ENCODE measurements around the gene CTXN2. TPM values are rescaled to one million over a fixed set of nuclear protein-coding genes. Genes with fewer than 3 reads are reported as not detected.

Gene CTXN2
- total RNA-seq, 1 experiment from 2014 or later: 0.05 TPM

DNA sequence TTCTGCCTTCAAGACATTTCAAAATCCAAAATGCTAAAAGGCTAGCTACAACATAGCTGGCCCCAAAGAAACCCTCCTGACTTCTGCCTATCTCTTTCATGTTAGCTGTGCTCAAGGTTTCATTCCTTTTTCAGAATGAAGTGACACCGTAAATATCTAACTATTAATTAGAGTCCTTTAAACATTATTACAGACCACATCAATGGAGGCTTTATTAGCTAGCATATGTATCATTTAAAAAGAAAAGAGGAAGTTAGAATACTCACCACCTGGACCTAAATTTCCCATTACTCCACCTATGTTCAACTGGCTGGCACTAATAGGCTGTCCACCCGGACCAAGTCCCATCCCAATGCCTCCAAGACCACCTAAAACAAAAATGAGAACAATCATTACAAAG lies 37.9 kb upstream of the CTXN2 start:
- intact Hi-C loops (cut with micrococcal nuclease; ENCODE audit: unreplicated experiment) (no loop called here), in situ Hi-C loops (cut with HindIII; ENCODE audit: low pct_unique_long_range_greater_than_20kb, low sequenced_read_pairs) (no loop called here)
- Histone ChIP-seq H3K9me3 (ENCODE audit: control insufficient read depth, insufficient read depth, low read depth, low read length) (no peaks in the 10 kb centered on the region), H3K27me3 (ENCODE audit: control insufficient read depth, insufficient read depth, low read length) (no peaks in the 10 kb centered on the region), H3K4me1 (ENCODE audit: control insufficient read depth, insufficient read depth, low read length) (no peaks in the 10 kb centered on the region), H3K27ac (ENCODE audit: low read length) (no peak overlapping the region), H3K4me3 (ENCODE audit: low read depth in 2 of 2, low read length in 2 of 2) (no peak overlapping the region), H3K36me3 (ENCODE audit: control insufficient read depth, insufficient read depth, low read length) (peaks cover 24% of the 10 kb centered on the region)
- CTCF ChIA-PET: no interaction called here
- no TSS peak for BruUV-seq (replicated peaks)
- ATAC-seq (no peak), DNase-seq (ENCODE audit: low read depth, low spot score) (no peak)
- TF ChIP-seq CTCF (IDR thresholded peaks at IDR 0.05): no peak
- TF ChIP-seq, protein P1, sequence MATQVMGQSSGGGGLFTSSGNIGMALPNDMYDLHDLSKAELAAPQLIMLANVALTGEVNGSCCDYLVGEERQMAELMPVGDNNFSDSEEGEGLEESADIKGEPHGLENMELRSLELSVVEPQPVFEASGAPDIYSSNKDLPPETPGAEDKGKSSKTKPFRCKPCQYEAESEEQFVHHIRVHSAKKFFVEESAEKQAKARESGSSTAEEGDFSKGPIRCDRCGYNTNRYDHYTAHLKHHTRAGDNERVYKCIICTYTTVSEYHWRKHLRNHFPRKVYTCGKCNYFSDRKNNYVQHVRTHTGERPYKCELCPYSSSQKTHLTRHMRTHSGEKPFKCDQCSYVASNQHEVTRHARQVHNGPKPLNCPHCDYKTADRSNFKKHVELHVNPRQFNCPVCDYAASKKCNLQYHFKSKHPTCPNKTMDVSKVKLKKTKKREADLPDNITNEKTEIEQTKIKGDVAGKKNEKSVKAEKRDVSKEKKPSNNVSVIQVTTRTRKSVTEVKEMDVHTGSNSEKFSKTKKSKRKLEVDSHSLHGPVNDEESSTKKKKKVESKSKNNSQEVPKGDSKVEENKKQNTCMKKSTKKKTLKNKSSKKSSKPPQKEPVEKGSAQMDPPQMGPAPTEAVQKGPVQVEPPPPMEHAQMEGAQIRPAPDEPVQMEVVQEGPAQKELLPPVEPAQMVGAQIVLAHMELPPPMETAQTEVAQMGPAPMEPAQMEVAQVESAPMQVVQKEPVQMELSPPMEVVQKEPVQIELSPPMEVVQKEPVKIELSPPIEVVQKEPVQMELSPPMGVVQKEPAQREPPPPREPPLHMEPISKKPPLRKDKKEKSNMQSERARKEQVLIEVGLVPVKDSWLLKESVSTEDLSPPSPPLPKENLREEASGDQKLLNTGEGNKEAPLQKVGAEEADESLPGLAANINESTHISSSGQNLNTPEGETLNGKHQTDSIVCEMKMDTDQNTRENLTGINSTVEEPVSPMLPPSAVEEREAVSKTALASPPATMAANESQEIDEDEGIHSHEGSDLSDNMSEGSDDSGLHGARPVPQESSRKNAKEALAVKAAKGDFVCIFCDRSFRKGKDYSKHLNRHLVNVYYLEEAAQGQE (IDR thresholded peaks at IDR 0.05; ENCODE audit: insufficient read depth in 1 of 2, low read depth in 2 of 2, low read length in 1 of 2): no peak
- no peak for TF ChIP-seq POLR2AphosphoS5 (IDR thresholded peaks at IDR 0.05; ENCODE audit: low read depth, low read length)
- TF ChIP-seq TCF7L2 (IDR thresholded peaks at IDR 0.05; ENCODE audit: low read depth, low read length): no peak
- TF ChIP-seq SIN3A (IDR thresholded peaks at IDR 0.05; ENCODE audit: borderline replicate concordance, insufficient read depth, low read depth, low read length): no peak
- POLR2A ChIA-PET: no interaction called here

- H3K27me3 ChIP-seq (ENCODE audit: control insufficient read depth, insufficient read depth, low read length): no peaks in the 10 kb centered on the region
- ChIA-PET CTCF (no interaction called here), POLR2A (no interaction called here)
- no peak for ATAC-seq
- in situ Hi-C loops (cut with HindIII; ENCODE audit: low pct_unique_long_range_greater_than_20kb, low sequenced_read_pairs): no loop called here
- BruUV-seq (replicated peaks): no TSS peak
- DNase-seq (ENCODE audit: low read depth, low spot score): no peak
- TF ChIP-seq SIN3A (IDR thresholded peaks at IDR 0.05; ENCODE audit: borderline replicate concordance, insufficient read depth, low read depth, low read length) (no peak), CTCF (IDR thresholded peaks at IDR 0.05) (no peak), TCF7L2 (IDR thresholded peaks at IDR 0.05; ENCODE audit: low read depth, low read length) (no peak), POLR2AphosphoS5 (IDR thresholded peaks at IDR 0.05; ENCODE audit: low read depth, low read length) (no peak)
- TF ChIP-seq, protein P1 (IDR thresholded peaks at IDR 0.05; ENCODE audit: insufficient read depth in 1 of 2, low read depth in 2 of 2, low read length in 1 of 2): no peak
- peaks cover 16% of the 10 kb centered on the region; the same call in 1 of the 2 replicates for H3K36me3 ChIP-seq (ENCODE audit: control insufficient read depth, insufficient read depth, low read length)
- no peak overlapping the region for H3K27ac ChIP-seq (ENCODE audit: low read length)
- intact Hi-C loops (cut with micrococcal nuclease; ENCODE audit: unreplicated experiment): no loop called here
- no peaks in the 10 kb centered on the region for H3K9me3 ChIP-seq (ENCODE audit: control insufficient read depth, insufficient read depth, low read depth, low read length)
- no peaks in the 10 kb centered on the region for H3K4me1 ChIP-seq (ENCODE audit: control insufficient read depth, insufficient read depth, low read length)
- no peak overlapping the region for H3K4me3 ChIP-seq (ENCODE audit: low read depth in 2 of 2, low read length in 2 of 2)
Measured at GRCh38 chr15:48168616-48169015, 22.8 kb upstream of the CTXN2 start.

Data from Panc1 (cell line).